Measurements from ENCODE around the gene SAA1.
"Not testable (repeated sequence)": the region's sequence is repeated elsewhere in the genome, so short reads cannot be mapped to it uniquely, and the experiment has no call there.

SAA1 gene

DNA sequence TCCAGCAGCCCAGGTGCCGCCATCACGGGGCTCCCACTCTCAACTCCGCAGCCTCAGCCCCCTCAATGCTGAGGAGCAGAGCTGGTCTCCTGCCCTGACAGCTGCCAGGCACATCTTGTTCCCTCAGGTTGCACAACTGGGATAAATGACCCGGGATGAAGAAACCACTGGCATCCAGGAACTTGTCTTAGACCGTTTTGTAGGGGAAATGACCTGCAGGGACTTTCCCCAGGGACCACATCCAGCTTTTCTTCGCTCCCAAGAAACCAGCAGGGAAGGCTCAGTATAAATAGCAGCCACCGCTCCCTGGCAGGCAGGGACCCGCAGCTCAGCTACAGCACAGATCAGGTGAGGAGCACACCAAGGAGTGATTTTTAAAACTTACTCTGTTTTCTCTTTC is at the start of gene SAA1:
Gene SAA1, plus strand, starts transcription at position 316 of the 400 bp plus-strand sequence. CDS start 624 bp downstream, outside the sequence.
- DNase-seq: no peak

GRCh38 chr11:18221274-18221876 is 44.7 kb upstream of the SAA1 start:
- no peak for DNase-seq

- DNase-seq: no peak
These were observed 43.1 kb upstream of the SAA1 start for GRCh38 chr11:18222814-18223421.

GRCh38 chr11:18223591-18224387 is 42.3 kb upstream of the SAA1 start:
- no peak for DNase-seq

DNA sequence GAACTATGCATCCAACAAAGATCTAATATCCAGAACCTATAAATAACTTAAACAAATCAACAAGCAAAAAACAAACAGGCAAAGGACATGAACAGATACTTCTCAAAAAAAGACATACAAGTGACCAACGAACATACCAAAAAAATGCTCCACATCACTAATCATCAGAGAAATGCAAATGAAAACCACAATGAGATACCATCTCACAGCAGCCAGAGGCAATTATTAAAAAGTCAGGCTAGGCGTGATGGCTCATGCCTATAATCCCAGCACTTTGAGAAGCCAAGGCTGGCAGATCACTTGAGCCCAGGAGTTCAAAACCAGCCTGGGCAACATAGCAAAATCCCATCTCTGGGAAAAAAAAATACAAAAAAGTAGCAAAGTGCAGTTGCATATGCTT is 40.2 kb upstream of the SAA1 start:
- no peak for DNase-seq

DNA sequence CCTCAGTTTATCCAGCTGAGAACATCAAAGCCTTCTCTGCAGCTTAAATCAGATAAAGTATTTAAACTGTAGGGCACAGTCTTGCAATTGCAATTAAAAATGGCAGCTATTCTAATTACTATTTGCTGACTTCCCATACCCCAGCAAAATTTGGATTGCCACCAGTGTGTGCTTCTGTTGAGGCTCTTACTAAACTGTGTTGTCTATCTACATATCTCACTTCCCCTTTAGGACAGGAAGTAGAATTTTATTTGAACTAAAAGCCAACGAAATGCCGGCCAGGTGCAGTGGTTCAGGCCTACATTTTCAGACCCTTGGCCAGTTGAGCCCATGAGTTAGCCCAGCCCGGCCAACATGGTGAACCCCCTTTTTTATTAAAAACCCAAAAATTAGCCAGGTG is 36.6 kb upstream of the SAA1 start:
- DNase-seq: no peak

- no peak for DNase-seq
These were observed 35.2 kb upstream of the SAA1 start for GRCh38 chr11:18230859-18231258.

DNA sequence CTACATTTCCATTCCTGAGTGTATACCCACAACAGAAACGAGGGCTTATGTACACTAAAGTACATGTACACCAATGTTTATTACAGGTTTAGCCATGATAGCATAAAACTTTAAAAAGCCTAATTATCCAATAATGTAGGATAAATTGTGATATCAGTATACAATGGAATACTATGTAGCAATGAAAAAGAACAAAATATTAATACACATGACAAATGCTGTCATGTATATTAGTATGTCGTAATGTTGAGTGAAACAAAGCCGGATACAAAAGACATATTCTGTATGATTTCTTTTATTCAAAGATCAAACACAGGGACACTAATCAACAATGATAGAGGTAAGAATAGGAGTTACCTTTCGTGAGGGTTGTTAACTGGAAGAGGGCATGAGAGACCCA is 32.2 kb upstream of the SAA1 start:
- no peak for DNase-seq

GRCh38 chr11:18235394-18236334 is 30.4 kb upstream of the SAA1 start:
- no peak for DNase-seq

DNA sequence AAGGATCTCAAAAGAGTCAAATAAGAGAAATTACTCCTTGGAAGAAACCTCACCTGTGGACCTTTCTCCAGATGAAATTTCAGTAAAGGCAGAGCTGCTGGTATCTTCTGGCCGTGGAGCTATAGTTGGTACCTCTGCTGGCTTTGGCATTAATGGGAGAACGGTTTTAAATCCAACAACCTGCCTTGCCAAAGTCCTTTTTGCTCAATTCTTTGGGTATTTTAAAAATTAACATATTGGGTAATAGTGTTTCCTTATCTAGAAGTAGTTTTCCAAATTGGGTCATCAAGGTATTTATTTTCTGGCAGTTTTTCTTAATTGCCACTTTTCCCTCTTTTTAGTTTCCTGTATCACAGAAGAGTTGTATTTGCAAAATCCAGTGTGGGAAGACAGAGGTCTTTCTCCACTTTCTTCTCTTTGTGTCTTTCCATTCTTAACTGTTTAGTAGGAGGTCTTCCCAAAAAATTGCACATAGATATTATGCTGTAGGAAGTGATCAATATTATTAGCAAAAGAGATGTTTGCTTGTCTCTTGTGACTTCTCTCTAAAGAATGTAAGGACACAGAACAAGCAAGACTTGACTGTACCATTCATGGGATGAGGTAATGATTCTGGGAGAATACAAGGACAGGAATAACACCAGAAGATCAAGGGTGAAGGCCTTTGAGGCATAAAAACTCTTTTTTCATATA is 29.3 kb upstream of the SAA1 start, which contains the start of gene SAA4:
Gene SAA4, minus strand, starts transcription at position 139 of the 693 bp plus-strand sequence. CDS start 876 bp downstream, outside the sequence.
- DNase-seq: no peak

DNA sequence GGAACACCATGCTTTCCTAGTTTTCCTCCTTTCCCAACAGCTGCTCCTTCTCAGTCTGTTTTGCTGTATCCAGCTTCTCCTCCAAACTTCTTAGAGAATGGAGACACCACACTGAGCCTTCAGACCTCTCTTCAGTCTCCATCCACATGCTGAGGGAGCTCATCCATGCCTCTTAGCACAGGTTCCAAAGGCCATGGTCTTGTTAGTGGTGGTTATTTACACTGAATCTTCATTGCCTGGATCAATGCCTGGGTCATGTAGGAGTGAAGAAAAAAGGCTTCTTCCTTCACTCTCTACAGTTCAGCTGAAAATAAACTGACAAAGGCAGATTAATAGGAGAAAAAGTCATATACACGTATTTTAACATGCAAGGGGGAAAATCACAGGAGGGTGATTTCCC is 26.4 kb upstream of the SAA1 start:
- DNase-seq: no peak

DNA sequence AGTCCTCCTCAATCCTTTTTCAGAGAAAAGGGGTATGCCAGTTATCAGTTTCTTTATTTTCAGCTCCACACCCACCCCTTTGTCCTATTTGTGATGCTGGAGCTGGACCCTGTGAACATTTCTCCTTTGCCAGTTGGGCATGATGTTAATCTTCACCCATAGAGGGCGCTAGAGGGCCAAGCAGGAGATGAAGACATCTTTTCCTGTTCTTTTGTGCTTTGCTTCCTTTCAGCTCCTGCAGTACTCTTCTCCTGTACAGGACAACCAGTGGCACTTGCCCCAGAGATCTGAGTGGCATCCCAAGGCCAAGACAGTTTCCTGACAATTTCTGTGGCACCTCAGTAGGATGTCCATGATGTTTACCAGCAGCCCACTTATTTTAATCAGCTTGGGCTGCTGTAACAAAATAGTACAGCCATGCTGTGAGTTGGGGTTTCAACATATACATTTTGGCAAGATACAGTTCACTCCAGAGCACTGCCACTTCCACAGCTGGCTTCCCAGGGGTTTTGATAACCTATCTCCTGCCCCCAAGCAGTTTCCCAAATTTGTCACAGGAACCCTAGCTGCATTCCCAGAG is 22.2 kb upstream of the SAA1 start:
- DNase-seq: peak; percentile 17 to 72

DNA sequence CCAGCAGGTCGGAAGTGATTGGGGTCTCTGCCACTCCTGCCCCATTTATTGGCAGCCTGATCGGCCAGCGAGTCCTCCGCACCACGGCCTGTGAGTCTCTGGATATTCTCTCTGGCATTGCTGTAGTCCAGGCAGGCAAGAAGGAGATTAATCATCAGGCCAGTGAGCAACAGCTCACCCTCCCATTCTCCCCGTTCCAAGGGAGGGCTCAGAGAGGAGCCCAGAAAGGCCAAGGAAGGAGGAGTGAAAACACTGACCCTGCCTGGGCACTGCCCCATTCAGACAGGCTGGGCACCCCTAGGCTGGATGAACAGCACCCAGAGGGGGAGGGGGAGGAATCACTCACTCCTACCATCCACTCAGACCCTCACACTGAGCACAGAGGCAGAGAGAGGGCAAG is 20.7 kb upstream of the SAA1 start:
- DNase-seq: no peak

- DNase-seq: not testable (repeated sequence)
These were observed 19.5 kb upstream of the SAA1 start for GRCh38 chr11:18246379-18247190.

DNA sequence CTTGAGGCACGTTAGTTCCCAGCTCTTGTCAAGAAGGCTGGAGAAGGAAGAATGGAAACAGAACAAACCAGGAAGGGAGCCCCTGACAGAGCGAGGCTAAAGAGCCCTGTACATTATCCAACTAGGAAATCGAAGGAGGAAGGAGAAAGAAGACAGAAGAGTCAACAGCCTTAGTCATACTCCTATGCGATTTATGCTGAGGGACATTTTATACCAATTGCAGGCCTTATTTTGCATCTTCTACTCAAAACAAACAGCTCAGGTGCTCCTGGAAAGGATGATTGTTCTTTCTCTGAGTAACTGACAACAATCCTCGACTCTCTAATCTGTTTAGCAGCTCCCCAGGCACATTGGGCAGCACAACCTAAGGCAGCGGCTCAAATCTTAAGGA is 18.9 kb upstream of the SAA1 start:
- DNase-seq: not testable (repeated sequence)

- DNase-seq: no peak
These were observed 17.5 kb upstream of the SAA1 start, which contains the start of gene SAA2 for GRCh38 chr11:18248561-18248960. Gene SAA2, minus strand, starts transcription at chr11:18248668. Its CDS starts 657 bp downstream, at chr11:18248011.

DNA sequence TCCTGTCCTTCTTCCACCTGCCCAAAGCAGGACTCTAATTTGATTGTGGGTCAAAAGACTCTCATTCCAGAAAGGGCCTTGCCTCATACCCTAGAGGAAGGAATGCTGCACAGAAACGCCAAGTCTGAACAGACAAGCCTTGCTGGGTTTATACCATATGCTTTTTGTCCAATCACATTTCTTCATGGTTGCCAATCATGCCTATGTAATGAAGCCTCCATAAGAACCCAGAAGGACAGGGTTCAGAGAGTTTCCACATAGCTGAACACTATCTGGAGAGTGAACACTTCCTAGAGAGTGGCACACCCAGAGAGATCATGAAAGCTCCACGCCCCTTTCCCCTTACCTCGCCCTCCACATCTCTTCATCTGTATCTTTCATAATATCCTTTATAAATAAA is 12.8 kb upstream of the SAA1 start:
- no peak for DNase-seq

- no peak for DNase-seq
These were observed 12.2 kb upstream of the SAA1 start for GRCh38 chr11:18253778-18254338.

- DNase-seq: no peak
These were observed 11.2 kb upstream of the SAA1 start for GRCh38 chr11:18254781-18255361.

DNA sequence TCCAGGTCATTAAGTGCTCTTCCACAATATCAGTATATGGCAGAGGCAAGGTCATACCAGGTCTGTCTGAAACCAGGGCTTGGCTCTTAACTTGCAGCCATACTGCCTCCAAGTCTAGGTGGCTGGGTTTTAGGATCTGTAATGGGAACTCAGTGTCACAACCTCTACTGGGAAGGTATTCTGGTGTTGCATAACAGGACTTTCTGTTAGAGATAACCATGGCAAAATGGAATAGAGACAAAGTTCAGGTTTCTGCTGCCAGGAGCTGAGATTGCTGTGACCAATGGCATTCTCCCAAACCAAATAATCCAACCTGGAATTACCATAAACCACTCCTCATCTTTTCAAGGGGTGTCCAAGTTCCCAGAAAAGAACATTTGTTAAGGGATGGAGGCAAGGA is 6.8 kb upstream of the SAA1 start:
- no peak for DNase-seq

All from bone marrow (tissue), 2 donors.